HepG2 (cell line): ENCODE results near the gene SH3GL1. TPM values are rescaled to one million over a fixed set of nuclear protein-coding genes. Genes with fewer than 3 reads are reported as not detected.

Experiments
- ATAC-seq: fragments of 200-7000 bp; cut with Tn5 transposase; 3 replicates; pipeline ENCODE4 v1.9.1; 2020; ENCODE audit warnings: mild to moderate bottlenecking, moderate library complexity
- BruUV-seq: library from RNA; stranded (reverse); fragments of 400-500 nt; replicated peaks from 2 replicates; lab custom pipeline; 2021; lab: Mats Ljungman, UMichigan
- CTCF ChIA-PET: fragments of 300-600 bp; formaldehyde crosslinking; extraction: SDS; loops from one replicate; lab custom pipeline; 2021; ENCODE audit warnings: low total read pairs, inconsistent platforms, low intra/inter-chr PET ratio; lab: Yijun Ruan, JAX
- POLR2A ChIA-PET: fragments of 350-600 bp; sonication (Branson Sonifier 250); formaldehyde crosslinking; loops from one replicate; lab custom pipeline; 2020; ENCODE audit warnings: antibody characterized with exemption, inconsistent platforms; lab: Yijun Ruan, JAX
- DNase-seq: peaks from one replicate; pipeline ENCODE4 v3.0.0-alpha.2; 2015; ENCODE audit warnings: low spot score
- FAIRE-seq: peaks from 3 replicates; lab custom pipeline; 2011; peaks lifted over from hg19 to GRCh38; lab: Jason Lieb, UNC
- H2AFZ ChIP-seq: one replicate; pipeline ENCODE4 v1.6.1; 2011; ENCODE audit warnings: low read length, inconsistent platforms
- H3K27ac ChIP-seq: fragments of 300-600 bp; 3 replicates; pipeline ENCODE4 v1.8.0; 2011; ENCODE audit warnings: mixed run types, mild to moderate bottlenecking, mixed read lengths, low read length, inconsistent platforms; ENCODE audit not compliant: insufficient read depth; ENCODE audit errors: extremely low read length
- H3K27me3 ChIP-seq, 2 experiments: fragments of 200-600 bp in 1 of 2; 2 replicates in 1 of 2; 3 replicates in 1 of 2; pipeline versions ENCODE4 v1.6.0 to v1.8.0; 2011; ENCODE audit warnings: low read length in 2 of 2, mild to moderate bottlenecking in 2 of 2, moderate library complexity in 2 of 2, inconsistent platforms in 1 of 2; ENCODE audit not compliant: insufficient read depth in 2 of 2, control insufficient read depth in 1 of 2
- H3K36me3 ChIP-seq, 2 experiments: fragments of 200-600 bp in 1 of 2; replicated peaks in 1 of 2; 2 replicates in 1 of 2; 3 replicates in 1 of 2; pipeline versions ENCODE4 v1.5.1 to v1.8.0; 2011; ENCODE audit warnings: low read length in 2 of 2, inconsistent platforms in 1 of 2; ENCODE audit not compliant: insufficient read depth in 2 of 2, control insufficient read depth in 1 of 2
- H3K4me1 ChIP-seq: 2 replicates; pipeline ENCODE4 v1.5.1; 2012; ENCODE audit warnings: low read length, inconsistent platforms; ENCODE audit not compliant: insufficient read depth
- H3K4me2 ChIP-seq: 2 replicates; pipeline ENCODE4 v1.6.0; 2011; ENCODE audit warnings: low read depth, low read length, inconsistent platforms
- H3K4me3 ChIP-seq, 3 experiments: fragments of 200-600 bp in 1 of 3; sonication (generic), shearing (Covaris generic) in 1 of 3; replicated peaks in 1 of 3; 2 replicates each; pipeline ENCODE4 v1.5.1; 2011 to 2016; ENCODE audit warnings: low read length in 3 of 3, inconsistent platforms in 2 of 3, low read depth in 2 of 3, mild to moderate bottlenecking in 2 of 3, control low read depth in 1 of 3, mixed read lengths in 1 of 3; ENCODE audit not compliant: insufficient read depth in 1 of 3
- H3K79me2 ChIP-seq: one replicate; pipeline ENCODE4 v1.6.1; 2011; ENCODE audit warnings: low read length, inconsistent platforms; ENCODE audit not compliant: insufficient read depth
- H3K9ac ChIP-seq: 2 replicates; pipeline ENCODE4 v1.6.0; 2011; ENCODE audit warnings: mild to moderate bottlenecking, low read depth, low read length, inconsistent platforms; ENCODE audit not compliant: insufficient read depth
- H3K9me3 ChIP-seq: 2 replicates; pipeline ENCODE4 v1.5.1; 2012; ENCODE audit warnings: mild to moderate bottlenecking, low read length
- H4K20me1 ChIP-seq: 2 replicates; pipeline ENCODE4 v1.6.0; 2011; ENCODE audit warnings: inconsistent platforms, mild to moderate bottlenecking, low read length, moderate library complexity; ENCODE audit not compliant: insufficient read depth
- AKAP8 ChIP-seq: sonication (generic); formaldehyde crosslinking; IDR thresholded peaks from 2 replicates; pipeline ENCODE4 v1.5.1; 2020; ENCODE audit warnings: mild to moderate bottlenecking, missing genetic modification reagents
- RAD21 ChIP-seq: fragments of 450-650 bp; formaldehyde crosslinking; IDR thresholded peaks from 2 replicates; pipeline ENCODE4 v1.5.0; 2020; ENCODE audit warnings: mild to moderate bottlenecking
- RFXAP ChIP-seq: sonication (generic); formaldehyde crosslinking; IDR thresholded peaks from 2 replicates; pipeline ENCODE4 v1.4.0; 2020; ENCODE audit warnings: missing genetic modification reagents, borderline replicate concordance
- SETDB1 ChIP-seq: sonication (generic); formaldehyde crosslinking; IDR thresholded peaks from 2 replicates; pipeline ENCODE4 v1.5.1; 2020; ENCODE audit warnings: missing genetic modification reagents, mild to moderate bottlenecking, borderline replicate concordance
- TBX2 ChIP-seq: sonication (generic); formaldehyde crosslinking; IDR thresholded peaks from 2 replicates; pipeline ENCODE4 v1.5.0; 2020; ENCODE audit warnings: missing genetic modification reagents, mild to moderate bottlenecking, borderline replicate concordance
- YEATS4 ChIP-seq: sonication (generic); formaldehyde crosslinking; IDR thresholded peaks from 2 replicates; pipeline ENCODE4 v1.4.0; 2020; ENCODE audit warnings: missing genetic modification reagents, borderline replicate concordance
- ZFP1 ChIP-seq: IDR thresholded peaks from 2 replicates; pipeline ENCODE4 v1.6.1; 2016
- ZFY ChIP-seq: sonication (generic); formaldehyde crosslinking; IDR thresholded peaks from 2 replicates; pipeline ENCODE4 v1.4.0; 2020; ENCODE audit warnings: missing genetic modification reagents
- ZNF263 ChIP-seq: sonication (generic); formaldehyde crosslinking; IDR thresholded peaks from 2 replicates; pipeline ENCODE4 v1.4.0; 2020; ENCODE audit warnings: missing genetic modification reagents
- ZNF382 ChIP-seq: sonication (generic); formaldehyde crosslinking; IDR thresholded peaks from 2 replicates; pipeline ENCODE4 v1.5.0; 2020; ENCODE audit warnings: missing genetic modification reagents, mild to moderate bottlenecking, borderline replicate concordance
- ZNF720 ChIP-seq: sonication (generic); formaldehyde crosslinking; IDR thresholded peaks from 2 replicates; pipeline ENCODE4 v1.4.0; 2020; ENCODE audit warnings: missing genetic modification reagents
- WGBS: methylation state at CpG from one replicate; pipeline ENCODE4 v1.1.6; 2017; ENCODE audit warnings: low lambda C conversion rate; 5-methylcytosine and 5-hydroxymethylcytosine counted together
- in situ Hi-C: cut with HindIII; loops from 2 replicates; pipeline ENCODE4 v1.10.0; 2017; ENCODE audit warnings: low pct_unique_long_range_greater_than_20kb; ENCODE audit not compliant: extremely low pct_ligation_motif_present
- intact Hi-C: fragments of 100-400 bp; cut with micrococcal nuclease; formaldehyde crosslinking; loops from one replicate; pipeline ENCODE4 v1.10.0; 2022; ENCODE audit not compliant: unreplicated experiment
- polyA plus RNA-seq, 8 experiments: library from polyadenylated mRNA; depleted of rRNA in 3 of 8; stranded (reverse) in 7 of 8; unstranded in 1 of 8; fragments of >200 nt; fragmentation: Illumina TruSeq in 4 of 8; extraction: Trizol in 4 of 8; gene quantifications; 2 replicates each; pipeline versions ENCODE4 v1.2.1 to v1.2.3, GENCODE V29; 2011 to 2016; ENCODE audit warnings: low read depth in 4 of 8, missing spikeins in 1 of 8, mixed read lengths in 1 of 8; ENCODE audit not compliant: insufficient read depth in 1 of 8
- total RNA-seq, 5 experiments: library from RNA; depleted of rRNA; stranded (reverse); fragments of >200 nt; fragmentation: Illumina TruSeq; extraction: Trizol; gene quantifications; 2 replicates each; pipeline ENCODE4 v1.2.3, GENCODE V29; 2016; ENCODE audit warnings: low read depth in 1 of 5
- TF ChIP-seq, protein P1 (sequence below): sonication (generic); formaldehyde crosslinking; IDR thresholded peaks from 2 replicates; pipeline ENCODE4 v1.4.0; 2020; ENCODE audit warnings: mild to moderate bottlenecking, low read depth, missing genetic modification reagents
- TF ChIP-seq, protein P2 (sequence below): sonication (generic); formaldehyde crosslinking; IDR thresholded peaks from 2 replicates; pipeline ENCODE4 v1.5.0; 2020; ENCODE audit warnings: missing genetic modification reagents
- TF ChIP-seq, protein P3 (sequence below): sonication (generic); formaldehyde crosslinking; IDR thresholded peaks from 2 replicates; pipeline ENCODE4 v1.4.0; 2020; ENCODE audit warnings: missing genetic modification reagents
- TF ChIP-seq, protein P4 (sequence below): sonication (generic); formaldehyde crosslinking; IDR thresholded peaks from 2 replicates; pipeline ENCODE4 v1.9.0; 2021; ENCODE audit warnings: missing genetic modification reagents, mild to moderate bottlenecking, borderline replicate concordance
- TF ChIP-seq, protein P5 (sequence below): sonication (generic); formaldehyde crosslinking; IDR thresholded peaks from 2 replicates; pipeline ENCODE4 v1.4.0; 2020; ENCODE audit warnings: missing genetic modification reagents
- TF ChIP-seq, protein P6 (sequence below): sonication (generic); formaldehyde crosslinking; IDR thresholded peaks from 2 replicates; pipeline ENCODE4 v1.5.0; 2020; ENCODE audit warnings: mild to moderate bottlenecking, missing genetic modification reagents, moderate library complexity

Gene SH3GL1
- total and polyA plus RNA-seq, 2 of the 13 experiments (the other 11 are each of a cell fraction or from before 2014, with no cell fraction given), result 33.0 to 45.1 TPM

DNA sequence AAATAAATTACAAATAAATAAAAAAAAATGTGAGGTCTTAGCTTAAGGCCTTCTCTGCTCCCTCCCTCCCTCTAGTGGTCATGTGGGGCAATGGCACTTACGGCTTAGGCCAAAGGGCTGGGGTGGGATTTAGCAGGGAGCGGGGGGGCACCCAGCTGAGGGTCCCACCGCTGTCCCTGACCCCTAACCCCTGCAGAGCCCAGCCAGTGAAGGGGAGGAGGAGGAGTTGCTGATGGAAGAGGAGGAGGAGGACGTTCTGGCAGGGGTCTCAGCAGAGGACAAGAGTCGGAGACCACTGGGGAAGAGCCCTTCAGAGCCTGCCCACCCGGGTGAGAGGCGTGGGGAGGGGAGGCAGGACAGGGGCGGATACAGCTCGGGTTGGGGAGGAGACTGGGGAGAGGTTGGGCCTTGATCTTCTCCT is 47.6 kb downstream of the SH3GL1 start:
- no peaks in the 10 kb centered on the region for H3K4me1 ChIP-seq
- no peaks in the 10 kb centered on the region for H4K20me1 ChIP-seq
- H3K9me3 ChIP-seq, result no peaks in the 10 kb centered on the region
- no peaks in the 10 kb centered on the region for H3K79me2 ChIP-seq
- H3K4me2 ChIP-seq, result no peak overlapping the region
- peak; percentile 47 for DNase-seq
- no peak overlapping the region for H2AFZ ChIP-seq
- WGBS, result 59% methylated on average over 9 of the region's 9 CpGs
- peak; percentile 22; the same call in 2 of the 3 replicates for ATAC-seq
- H3K4me3 ChIP-seq, result no peak overlapping the region
- BruUV-seq, result no TSS peak
- H3K27me3 ChIP-seq, result no peaks in the 10 kb centered on the region
- H3K9ac ChIP-seq, result no peak overlapping the region
- POLR2A ChIA-PET, result interaction anchor here (1.0 to 1.9 kb wide), 7 partner anchors 10 to 118 kb away, joined by 3 to 22 read pairs (median 5); partner anchors contain the start of genes MPND and SHD
- in situ Hi-C loops, result loop anchor here (5.0 kb wide), 1 partner anchor 85 kb away; no protein-coding TSS in a partner anchor
- FAIRE-seq, result peak; percentile 42
- peaks cover 0 to 7% of the 10 kb centered on the region in 2 experiments; a peak in 1 of 5 replicates for H3K36me3 ChIP-seq
- intact Hi-C loops, result loop anchor here (1.0 kb wide), 1 partner anchor 85 kb away; no protein-coding TSS in a partner anchor
- CTCF ChIA-PET, result interaction anchor here (0.6 to 3.1 kb wide), 3 partner anchors 83 to 120 kb away, joined by 3 to 41 read pairs (median 3); no protein-coding TSS in a partner anchor
- no peak overlapping the region for H3K27ac ChIP-seq
- TF ChIP-seq ZFY (CRISPR knock-in tag), result no peak; the same call in 1 of the 2 replicates
- TF ChIP-seq, protein P1, sequence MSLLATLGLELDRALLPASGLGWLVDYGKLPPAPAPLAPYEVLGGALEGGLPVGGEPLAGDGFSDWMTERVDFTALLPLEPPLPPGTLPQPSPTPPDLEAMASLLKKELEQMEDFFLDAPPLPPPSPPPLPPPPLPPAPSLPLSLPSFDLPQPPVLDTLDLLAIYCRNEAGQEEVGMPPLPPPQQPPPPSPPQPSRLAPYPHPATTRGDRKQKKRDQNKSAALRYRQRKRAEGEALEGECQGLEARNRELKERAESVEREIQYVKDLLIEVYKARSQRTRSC, result no peak
- no peak for TF ChIP-seq TBX2 (CRISPR knock-in tag)
- no peak for TF ChIP-seq SETDB1 (CRISPR knock-in tag)
- TF ChIP-seq, protein P2, sequence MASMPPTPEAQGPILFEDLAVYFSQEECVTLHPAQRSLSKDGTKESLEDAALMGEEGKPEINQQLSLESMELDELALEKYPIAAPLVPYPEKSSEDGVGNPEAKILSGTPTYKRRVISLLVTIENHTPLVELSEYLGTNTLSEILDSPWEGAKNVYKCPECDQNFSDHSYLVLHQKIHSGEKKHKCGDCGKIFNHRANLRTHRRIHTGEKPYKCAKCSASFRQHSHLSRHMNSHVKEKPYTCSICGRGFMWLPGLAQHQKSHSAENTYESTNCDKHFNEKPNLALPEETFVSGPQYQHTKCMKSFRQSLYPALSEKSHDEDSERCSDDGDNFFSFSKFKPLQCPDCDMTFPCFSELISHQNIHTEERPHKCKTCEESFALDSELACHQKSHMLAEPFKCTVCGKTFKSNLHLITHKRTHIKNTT, result no peak
- no peak for TF ChIP-seq ZNF263 (CRISPR knock-in tag)
- TF ChIP-seq, protein P3, sequence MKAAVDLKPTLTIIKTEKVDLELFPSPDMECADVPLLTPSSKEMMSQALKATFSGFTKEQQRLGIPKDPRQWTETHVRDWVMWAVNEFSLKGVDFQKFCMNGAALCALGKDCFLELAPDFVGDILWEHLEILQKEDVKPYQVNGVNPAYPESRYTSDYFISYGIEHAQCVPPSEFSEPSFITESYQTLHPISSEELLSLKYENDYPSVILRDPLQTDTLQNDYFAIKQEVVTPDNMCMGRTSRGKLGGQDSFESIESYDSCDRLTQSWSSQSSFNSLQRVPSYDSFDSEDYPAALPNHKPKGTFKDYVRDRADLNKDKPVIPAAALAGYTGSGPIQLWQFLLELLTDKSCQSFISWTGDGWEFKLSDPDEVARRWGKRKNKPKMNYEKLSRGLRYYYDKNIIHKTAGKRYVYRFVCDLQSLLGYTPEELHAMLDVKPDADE, result no peak
- TF ChIP-seq ZNF720 (CRISPR knock-in tag), result no peak
- TF ChIP-seq, protein P4, sequence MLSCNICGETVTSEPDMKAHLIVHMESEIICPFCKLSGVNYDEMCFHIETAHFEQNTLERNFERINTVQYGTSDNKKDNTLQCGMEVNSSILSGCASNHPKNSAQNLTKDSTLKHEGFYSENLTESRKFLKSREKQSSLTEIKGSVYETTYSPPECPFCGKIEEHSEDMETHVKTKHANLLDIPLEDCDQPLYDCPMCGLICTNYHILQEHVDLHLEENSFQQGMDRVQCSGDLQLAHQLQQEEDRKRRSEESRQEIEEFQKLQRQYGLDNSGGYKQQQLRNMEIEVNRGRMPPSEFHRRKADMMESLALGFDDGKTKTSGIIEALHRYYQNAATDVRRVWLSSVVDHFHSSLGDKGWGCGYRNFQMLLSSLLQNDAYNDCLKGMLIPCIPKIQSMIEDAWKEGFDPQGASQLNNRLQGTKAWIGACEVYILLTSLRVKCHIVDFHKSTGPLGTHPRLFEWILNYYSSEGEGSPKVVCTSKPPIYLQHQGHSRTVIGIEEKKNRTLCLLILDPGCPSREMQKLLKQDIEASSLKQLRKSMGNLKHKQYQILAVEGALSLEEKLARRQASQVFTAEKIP (CRISPR knock-in tag), result no peak
- TF ChIP-seq, protein P5, sequence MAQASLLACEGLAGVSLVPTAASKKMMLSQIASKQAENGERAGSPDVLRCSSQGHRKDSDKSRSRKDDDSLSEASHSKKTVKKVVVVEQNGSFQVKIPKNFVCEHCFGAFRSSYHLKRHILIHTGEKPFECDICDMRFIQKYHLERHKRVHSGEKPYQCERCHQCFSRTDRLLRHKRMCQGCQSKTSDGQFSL, result 0 out of 2 replicates have a peak, but pooled peaks have one; percentile 67
- TF ChIP-seq YEATS4, result no peak
- TF ChIP-seq ZNF382 (CRISPR knock-in tag), result no peak
- TF ChIP-seq AKAP8 (CRISPR knock-in tag), result no peak
- TF ChIP-seq RAD21, result peak; percentile 52
- TF ChIP-seq, protein P6, sequence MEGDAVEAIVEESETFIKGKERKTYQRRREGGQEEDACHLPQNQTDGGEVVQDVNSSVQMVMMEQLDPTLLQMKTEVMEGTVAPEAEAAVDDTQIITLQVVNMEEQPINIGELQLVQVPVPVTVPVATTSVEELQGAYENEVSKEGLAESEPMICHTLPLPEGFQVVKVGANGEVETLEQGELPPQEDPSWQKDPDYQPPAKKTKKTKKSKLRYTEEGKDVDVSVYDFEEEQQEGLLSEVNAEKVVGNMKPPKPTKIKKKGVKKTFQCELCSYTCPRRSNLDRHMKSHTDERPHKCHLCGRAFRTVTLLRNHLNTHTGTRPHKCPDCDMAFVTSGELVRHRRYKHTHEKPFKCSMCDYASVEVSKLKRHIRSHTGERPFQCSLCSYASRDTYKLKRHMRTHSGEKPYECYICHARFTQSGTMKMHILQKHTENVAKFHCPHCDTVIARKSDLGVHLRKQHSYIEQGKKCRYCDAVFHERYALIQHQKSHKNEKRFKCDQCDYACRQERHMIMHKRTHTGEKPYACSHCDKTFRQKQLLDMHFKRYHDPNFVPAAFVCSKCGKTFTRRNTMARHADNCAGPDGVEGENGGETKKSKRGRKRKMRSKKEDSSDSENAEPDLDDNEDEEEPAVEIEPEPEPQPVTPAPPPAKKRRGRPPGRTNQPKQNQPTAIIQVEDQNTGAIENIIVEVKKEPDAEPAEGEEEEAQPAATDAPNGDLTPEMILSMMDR (CRISPR knock-in tag), result peak; percentile 75
- no peak for TF ChIP-seq RFXAP
- no peak for TF ChIP-seq ZFP1 (CRISPR knock-in tag)
